Thymus (tissue), 11 donors: Measurements from ENCODE around the gene ECD. TPM values are rescaled to one million over a fixed set of nuclear protein-coding genes. Genes with fewer than 3 reads are reported as not detected.

Source experiments
- DNase-seq, 9 donors: peaks; one replicate each; pipeline ENCODE4 v3.0.0-alpha.2; 2013; ENCODE audit warnings: low spot score in 9 of 9, low read depth in 6 of 9, missing footprints in 1 of 9
- H3K27ac ChIP-seq, 2 donors: one replicate each; pipeline ENCODE4 v1.5.1; 2013; ENCODE audit warnings: control low read depth in 1 of 2, low read depth in 1 of 2, low read length in 1 of 2, mild to moderate bottlenecking in 1 of 2, moderate library complexity in 1 of 2
- H3K27me3 ChIP-seq, 2 donors: one replicate each; pipeline ENCODE4 v1.5.1; 2013; ENCODE audit warnings: low read length in 1 of 2; ENCODE audit not compliant: control insufficient read depth in 2 of 2, insufficient read depth in 1 of 2
- H3K36me3 ChIP-seq, 2 donors: one replicate each; pipeline ENCODE4 v1.5.1; 2013; ENCODE audit warnings: low read length in 1 of 2, mild to moderate bottlenecking in 1 of 2, moderate library complexity in 1 of 2; ENCODE audit not compliant: control insufficient read depth in 2 of 2, insufficient read depth in 2 of 2
- H3K4me1 ChIP-seq, 2 donors: one replicate each; pipeline ENCODE4 v1.5.1; 2013; ENCODE audit warnings: low read length in 2 of 2; ENCODE audit not compliant: control insufficient read depth in 2 of 2, insufficient read depth in 2 of 2
- H3K4me3 ChIP-seq, 2 donors: one replicate each; pipeline ENCODE4 v1.5.1; 2013; ENCODE audit warnings: low read length in 2 of 2, control low read depth in 1 of 2, mild to moderate bottlenecking in 1 of 2
- H3K9me3 ChIP-seq, 2 donors: one replicate each; pipeline ENCODE4 v1.5.1; 2013; ENCODE audit warnings: low read length in 1 of 2, mild to moderate bottlenecking in 1 of 2; ENCODE audit not compliant: control insufficient read depth in 2 of 2, insufficient read depth in 1 of 2
- WGBS: extraction: QIAGEN DNeasy Blood & Tissue Kit; methylation state at CpG from one replicate; pipeline ENCODE4 v1.1.7; 2013; 5-methylcytosine and 5-hydroxymethylcytosine counted together
- polyA plus RNA-seq: library from polyadenylated mRNA; stranded (reverse); fragments of 200-250 nt; gene quantifications from one replicate; pipeline ENCODE4 v1.2.3, GENCODE V29; 2013
- total RNA-seq: library from RNA; stranded (reverse); fragments of 120-200 nt; gene quantifications from one replicate; pipeline ENCODE4 v1.2.4, GENCODE V29; 2013
- donor health status: healthy.

The ECD gene
- total and polyA plus RNA-seq, 2 donors = 13.8 to 26.5 TPM

- Histone ChIP-seq H3K4me1 (peaks cover 0 to 7% of the 10 kb centered on the region in 2 donors), H3K27me3 (no peaks in the 10 kb centered on the region), H3K4me3 (peak overlapping the region; percentile 61 to 72), H3K27ac (peak overlapping the region in 1 of 2 donors; percentile 88), H3K9me3 (no peaks in the 10 kb centered on the region), H3K36me3 (peaks cover 3 to 4% of the 10 kb centered on the region in 2 donors)
- no peak for DNase-seq
- WGBS = 80% methylated on average over 4 of the region's 4 CpGs
These were observed 70.5 kb downstream of the ECD start for GRCh38 chr10:73097305-73097670.

- peak within 1 kb of the TSS; percentile 61 to 72 for H3K4me3 ChIP-seq
- DNase-seq = peak in 8 of 9 donors; percentile 83 to 96 (median 92)
- peak within 1 kb of the TSS; percentile 84 to 88 for H3K27ac ChIP-seq
- under 1% methylated on average over 75 of the region's 75 CpGs for WGBS
- no peaks in the 10 kb centered on the region for H3K27me3 ChIP-seq
- H3K4me1 ChIP-seq = peaks cover 0 to 7% of the 10 kb centered on the region in 2 donors
- peaks cover 3 to 4% of the 10 kb centered on the region in 2 donors for H3K36me3 ChIP-seq
- H3K9me3 ChIP-seq = no peaks in the 10 kb centered on the region
These were observed 71.1 kb downstream of the ECD start, which contains the start of gene P4HA1 for GRCh38 chr10:73096449-73097304. TSS of gene P4HA1 (minus strand) at chr10:73096866. CDS start at chr10:73074883, 21,983 bp downstream.

GRCh38 chr10:73096041-73096448 lies 71.8 kb downstream of the ECD start:
- under 1% methylated on average over 29 of the region's 29 CpGs for WGBS
- Histone ChIP-seq H3K4me1 (peaks cover 0 to 7% of the 10 kb centered on the region in 2 donors), H3K36me3 (peaks cover 3 to 4% of the 10 kb centered on the region in 2 donors), H3K9me3 (no peaks in the 10 kb centered on the region), H3K4me3 (peak overlapping the region; percentile 61 to 72), H3K27me3 (no peaks in the 10 kb centered on the region), H3K27ac (peak overlapping the region; percentile 84 to 88)
- DNase-seq = peak in 7 of 9 donors; percentile 51 to 84 (median 65)

DNA sequence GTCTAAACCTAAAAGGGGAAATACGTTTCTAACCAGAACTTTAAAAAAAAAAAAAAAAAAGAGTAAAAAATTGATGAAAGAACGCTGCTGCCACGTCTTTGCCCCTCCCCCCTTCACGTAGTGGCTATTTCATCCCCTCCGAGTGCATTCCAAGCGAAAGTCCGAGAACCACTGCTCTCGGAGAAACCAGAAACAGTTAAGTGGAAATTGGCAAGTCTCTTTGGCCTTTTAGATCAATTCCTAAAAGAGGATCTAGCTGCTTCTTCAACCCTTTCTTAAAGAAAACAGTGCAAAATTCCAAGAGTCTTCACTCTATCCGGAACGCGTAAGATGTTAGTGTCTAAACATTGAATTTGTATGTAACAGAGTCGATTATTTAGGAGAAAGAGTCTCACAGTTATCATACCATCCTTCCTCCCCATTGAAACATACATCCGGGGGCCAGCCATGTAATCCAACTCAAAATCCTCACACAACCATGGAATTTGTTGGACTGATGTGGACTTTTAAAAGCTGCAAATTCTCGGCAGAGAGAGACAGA lies 72.3 kb downstream of the ECD start:
- H3K9me3 ChIP-seq = no peaks in the 10 kb centered on the region
- WGBS = under 1% methylated on average over 14 of the region's 14 CpGs
- no peaks in the 10 kb centered on the region for H3K27me3 ChIP-seq
- peak in 5 of 9 donors; percentile 6 to 58 (median 43) for DNase-seq
- H3K4me3 ChIP-seq = peak overlapping the region; percentile 61 to 72
- H3K36me3 ChIP-seq = peaks cover 3% of the 10 kb centered on the region in 2 donors
- H3K27ac ChIP-seq = peak overlapping the region; percentile 84 to 88
- H3K4me1 ChIP-seq = peaks cover 0 to 7% of the 10 kb centered on the region in 2 donors

GRCh38 chr10:73094986-73095480 lies 72.8 kb downstream of the ECD start:
- Histone ChIP-seq H3K9me3 (no peaks in the 10 kb centered on the region), H3K36me3 (peaks cover 0 to 3% of the 10 kb centered on the region in 2 donors), H3K27ac (peak overlapping the region in 1 of 2 donors; percentile 22), H3K4me1 (peaks cover 0 to 7% of the 10 kb centered on the region in 2 donors), H3K4me3 (peak overlapping the region; percentile 61 to 72), H3K27me3 (no peaks in the 10 kb centered on the region)
- DNase-seq = no peak
- WGBS = 9% methylated on average over 5 of the region's 5 CpGs

- WGBS = 90% methylated on average over 2 of the region's 2 CpGs
- peaks cover 0 to 7% of the 10 kb centered on the region in 2 donors for H3K4me1 ChIP-seq
- H3K27ac ChIP-seq = no peak overlapping the region
- no peaks in the 10 kb centered on the region for H3K9me3 ChIP-seq
- no peaks in the 10 kb centered on the region for H3K36me3 ChIP-seq
- no peak overlapping the region for H3K4me3 ChIP-seq
- DNase-seq = peak in 1 of 9 donors; percentile 19
- no peaks in the 10 kb centered on the region for H3K27me3 ChIP-seq
These were observed 73.6 kb downstream of the ECD start for GRCh38 chr10:73093922-73094850.

GRCh38 chr10:73092830-73093229 lies 75.0 kb downstream of the ECD start:
- H3K4me1 ChIP-seq = peaks cover 0 to 7% of the 10 kb centered on the region in 2 donors
- H3K27ac ChIP-seq = no peak overlapping the region
- DNase-seq = no peak
- H3K4me3 ChIP-seq = no peak overlapping the region
- no peaks in the 10 kb centered on the region for H3K36me3 ChIP-seq
- no peaks in the 10 kb centered on the region for H3K27me3 ChIP-seq
- no peaks in the 10 kb centered on the region for H3K9me3 ChIP-seq
- 100% methylated on average over 3 of the region's 3 CpGs for WGBS

DNA sequence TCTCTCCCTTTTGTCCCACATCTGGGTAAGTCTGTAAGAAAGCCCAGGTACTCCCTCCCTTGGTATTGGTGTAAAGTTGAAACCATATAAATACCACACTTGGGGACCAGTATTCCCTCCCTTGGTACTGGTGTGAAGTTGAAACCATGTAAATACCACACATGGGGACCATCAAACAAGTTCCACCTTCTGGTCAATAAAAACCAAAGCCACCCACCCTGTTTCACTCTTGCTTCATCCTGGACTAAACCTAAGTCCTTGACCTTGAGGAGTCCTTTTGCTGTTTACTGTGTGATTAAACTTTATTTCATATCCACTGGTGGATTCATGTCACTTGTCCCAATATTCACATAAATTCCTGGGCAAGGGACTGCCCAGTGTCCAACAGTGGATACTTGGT lies 79.5 kb downstream of the ECD start:
- Histone ChIP-seq H3K27me3 (no peaks in the 10 kb centered on the region), H3K4me1 (no peaks in the 10 kb centered on the region), H3K4me3 (no peak overlapping the region), H3K27ac (no peak overlapping the region), H3K9me3 (no peaks in the 10 kb centered on the region), H3K36me3 (no peaks in the 10 kb centered on the region)
- DNase-seq = no peak
